ENCODE data around the gene BRCA2. TPM values are rescaled to one million over a fixed set of nuclear protein-coding genes. Genes with fewer than 3 reads are reported as not detected.

The BRCA2 gene
- total RNA-seq, 1 donor from 2014 or later = 8.5 TPM

- Mint-ChIP-seq H3K36me3 (ENCODE audit: low read depth, unreplicated experiment) (no peaks in the 10 kb centered on the region), H3K4me3 (ENCODE audit: unreplicated experiment) (no peak overlapping the region), H3K27me3 (ENCODE audit: unreplicated experiment) (no peaks in the 10 kb centered on the region), H3K27ac (ENCODE audit: unreplicated experiment) (no peak overlapping the region), H3K9me3 (ENCODE audit: unreplicated experiment) (no peaks in the 10 kb centered on the region), H3K4me1 (ENCODE audit: unreplicated experiment) (no peaks in the 10 kb centered on the region)
- DNase-seq (ENCODE audit: low spot score) = no peak
- TF ChIP-seq CTCF (IDR thresholded peaks at IDR 0.05; ENCODE audit: unreplicated experiment) = no peak
Measured at GRCh38 chr13:32448972-32449371, 133.7 kb downstream of the BRCA2 start.

Other genes starting within 250 kb of the BRCA2 start
- gene ZAR1L, start 145 bp upstream of the BRCA2 start, total RNA-seq (ENCODE audit: unreplicated experiment) = not detected
- gene N4BP2L1, start 112.6 kb downstream of the BRCA2 start, total RNA-seq (ENCODE audit: unreplicated experiment) = 4.2 TPM
- 81.1 TPM for gene N4BP2L2, start 223.3 kb downstream of the BRCA2 start, total RNA-seq (ENCODE audit: unreplicated experiment)

Measured in endothelial cell (in vitro differentiated cells).